HEK293T (cell line): ENCODE results near the gene BLOC1S5.
"Not testable (repeated sequence)": the region's sequence is repeated elsewhere in the genome, so short reads cannot be mapped to it uniquely, and the experiment has no call there.

Experiments
- ARNT ChIP-seq: fragments of 450-650 bp; IDR thresholded peaks from 2 replicates; pipeline ENCODE4 v1.6.1; 2017; ENCODE audit warnings: mild to moderate bottlenecking
- BHLHE40 ChIP-seq: fragments of 450-650 bp; IDR thresholded peaks from 2 replicates; pipeline ENCODE4 v1.6.1; 2016; ENCODE audit warnings: mild to moderate bottlenecking, moderate library complexity, borderline replicate concordance
- CTBP1 ChIP-seq: fragments of 450-650 bp; IDR thresholded peaks from 2 replicates; pipeline ENCODE4 v1.6.1; 2016; ENCODE audit warnings: borderline replicate concordance
- FOXM1 ChIP-seq: fragments of 450-650 bp; IDR thresholded peaks from 2 replicates; pipeline ENCODE4 v1.6.1; 2017; ENCODE audit warnings: mild to moderate bottlenecking, borderline replicate concordance
- HDGF ChIP-seq: fragments of 450-650 bp; IDR thresholded peaks from 2 replicates; pipeline ENCODE4 v1.6.1; 2017; ENCODE audit warnings: antibody characterized with exemption, borderline replicate concordance
- LEF1 ChIP-seq: fragments of 450-650 bp; IDR thresholded peaks from 2 replicates; pipeline ENCODE4 v1.6.1; 2017; ENCODE audit warnings: mild to moderate bottlenecking, borderline replicate concordance
- NFRKB ChIP-seq: fragments of 450-650 bp; IDR thresholded peaks from 2 replicates; pipeline ENCODE4 v1.6.1; 2016; ENCODE audit warnings: mild to moderate bottlenecking, moderate library complexity
- TF ChIP-seq, protein P1 (sequence below): fragments of 450-650 bp; IDR thresholded peaks from 2 replicates; pipeline ENCODE4 v1.6.1; 2016

DNA sequence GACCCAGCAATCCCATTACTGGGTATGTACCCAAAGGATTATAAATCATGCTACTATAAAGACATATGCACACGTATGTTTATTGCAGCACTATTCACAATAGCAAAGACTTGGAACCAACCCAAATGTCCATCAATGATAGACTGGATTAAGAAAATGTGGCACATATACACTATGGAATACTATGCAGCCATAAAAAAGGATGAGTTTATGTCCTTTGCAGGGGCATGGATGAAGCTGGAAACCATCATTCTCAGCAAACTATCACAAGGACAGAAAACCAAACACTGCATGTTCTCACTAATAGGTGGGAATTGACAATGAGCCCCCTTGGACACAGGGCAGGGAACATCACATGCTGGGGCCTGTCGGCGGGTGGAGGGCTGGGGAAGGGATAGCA lies 30.1 kb downstream of the BLOC1S5 start:
- TF ChIP-seq FOXM1, HDGF, BHLHE40, ARNT, LEF1, NFRKB, CTBP1: not testable (repeated sequence)
- TF ChIP-seq, protein P1, sequence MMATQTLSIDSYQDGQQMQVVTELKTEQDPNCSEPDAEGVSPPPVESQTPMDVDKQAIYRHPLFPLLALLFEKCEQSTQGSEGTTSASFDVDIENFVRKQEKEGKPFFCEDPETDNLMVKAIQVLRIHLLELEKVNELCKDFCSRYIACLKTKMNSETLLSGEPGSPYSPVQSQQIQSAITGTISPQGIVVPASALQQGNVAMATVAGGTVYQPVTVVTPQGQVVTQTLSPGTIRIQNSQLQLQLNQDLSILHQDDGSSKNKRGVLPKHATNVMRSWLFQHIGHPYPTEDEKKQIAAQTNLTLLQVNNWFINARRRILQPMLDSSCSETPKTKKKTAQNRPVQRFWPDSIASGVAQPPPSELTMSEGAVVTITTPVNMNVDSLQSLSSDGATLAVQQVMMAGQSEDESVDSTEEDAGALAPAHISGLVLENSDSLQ, result not testable (repeated sequence)
